ENCODE data around the gene CNTNAP2.

GRCh38 chr7:146735992-146736391, 619.4 kb downstream of the CNTNAP2 start:
- TF ChIP-seq EZH2 (IDR thresholded peaks at IDR 0.05) = no peak
- no peak for TF ChIP-seq FOXP2 (optimal IDR thresholded peaks at IDR 0.05; ENCODE audit: control extremely low read depth, extremely low read length, insufficient read depth)
